Stromal cell of bone marrow (primary cell): ENCODE data around the gene IVD.

ENCODE experiments used
- DNase-seq: peaks from one replicate; pipeline ENCODE4 v3.0.0-alpha.2; 2012; ENCODE audit warnings: low read depth

The IVD gene

DNA sequence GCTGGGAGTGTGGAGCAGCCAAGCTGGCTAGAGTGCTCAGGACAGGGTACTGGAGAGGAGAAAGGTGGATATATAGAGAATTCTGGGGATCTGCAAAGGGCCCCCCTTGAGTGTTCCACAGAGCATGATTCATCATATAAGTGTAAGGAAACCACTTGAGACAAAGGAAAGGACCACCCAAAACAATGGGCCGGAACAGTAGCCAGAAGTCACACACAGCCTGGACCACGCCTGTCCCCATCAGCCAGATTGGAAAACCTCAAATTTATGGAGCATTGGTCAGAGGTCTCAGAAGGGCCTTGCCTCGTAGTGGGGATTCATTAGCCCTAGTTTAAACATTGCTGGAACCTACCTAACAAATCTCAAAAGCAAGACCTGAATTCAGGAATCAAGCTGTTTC, 28.0 kb upstream of the IVD start:
- DNase-seq = no peak

GRCh38 chr15:40379374-40379773, 26.2 kb upstream of the IVD start:
- DNase-seq = no peak

DNA sequence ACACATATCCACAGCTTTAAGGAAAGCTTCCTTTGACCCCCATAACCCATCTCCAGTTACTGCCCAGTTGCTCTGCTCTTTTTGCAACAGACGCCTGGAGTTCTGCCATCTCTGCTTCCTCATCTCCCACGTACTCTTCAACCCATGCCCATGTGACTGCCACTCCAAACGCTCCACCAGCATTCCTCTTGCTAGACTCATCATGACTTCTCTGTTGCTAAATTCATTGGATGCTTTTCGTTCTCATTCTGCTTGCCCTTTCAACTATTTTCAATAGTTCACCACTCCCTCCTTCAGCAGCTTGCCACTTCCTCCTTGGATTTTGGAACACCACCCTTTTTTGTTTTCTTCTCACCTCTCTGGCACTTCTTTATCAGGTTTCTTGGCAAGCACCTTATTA, 25.7 kb upstream of the IVD start:
- DNase-seq = peak; percentile 98

DNA sequence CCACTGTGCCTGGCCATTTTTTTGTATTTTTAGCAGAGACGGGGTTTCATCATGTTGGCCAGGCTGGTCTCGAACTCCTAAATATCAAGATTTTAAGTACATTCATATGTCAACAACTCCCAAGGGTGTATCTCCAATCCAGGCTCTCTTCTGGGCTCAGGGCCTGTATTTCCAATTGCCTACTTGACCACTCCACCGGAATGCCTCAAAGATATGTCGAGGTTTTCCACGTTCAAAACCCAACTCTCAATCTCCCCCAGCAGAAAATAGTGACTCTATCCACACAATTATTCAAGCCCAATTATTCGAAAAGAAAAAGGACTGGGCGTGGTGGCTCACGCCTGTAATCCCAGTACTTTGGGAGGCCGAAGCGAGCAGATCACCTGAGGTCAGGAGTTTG, 25.0 kb upstream of the IVD start:
- DNase-seq = no peak

GRCh38 chr15:40381818-40382529, 23.6 kb upstream of the IVD start:
- DNase-seq = no peak

- DNase-seq = peak; percentile 90
Measured at GRCh38 chr15:40382580-40383456, 22.8 kb upstream of the IVD start, which contains the start of gene KNSTRN. Gene KNSTRN (plus strand): TSS chr15:40382721. CDS start chr15:40382836, 115 bp downstream.

DNA sequence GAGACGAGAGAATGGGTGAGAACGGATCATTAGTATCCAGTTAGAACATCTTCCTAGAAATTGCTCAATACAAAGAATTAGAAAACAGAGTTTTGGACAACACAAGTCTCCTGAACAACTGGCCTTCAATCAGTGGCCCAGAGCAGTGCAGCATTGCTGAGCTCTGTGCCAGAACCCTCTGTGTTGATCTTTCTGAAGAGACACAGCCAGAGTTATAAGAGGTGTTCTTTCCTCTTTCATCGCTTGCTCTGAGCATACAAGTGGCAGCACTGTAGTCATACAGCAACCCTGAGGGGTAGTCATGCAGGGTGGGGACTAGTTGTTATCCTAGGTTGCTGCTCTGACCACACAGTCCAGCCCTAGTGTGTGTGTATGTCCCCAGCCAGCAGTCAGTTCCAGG, 19.1 kb upstream of the IVD start:
- no peak for DNase-seq

DNA sequence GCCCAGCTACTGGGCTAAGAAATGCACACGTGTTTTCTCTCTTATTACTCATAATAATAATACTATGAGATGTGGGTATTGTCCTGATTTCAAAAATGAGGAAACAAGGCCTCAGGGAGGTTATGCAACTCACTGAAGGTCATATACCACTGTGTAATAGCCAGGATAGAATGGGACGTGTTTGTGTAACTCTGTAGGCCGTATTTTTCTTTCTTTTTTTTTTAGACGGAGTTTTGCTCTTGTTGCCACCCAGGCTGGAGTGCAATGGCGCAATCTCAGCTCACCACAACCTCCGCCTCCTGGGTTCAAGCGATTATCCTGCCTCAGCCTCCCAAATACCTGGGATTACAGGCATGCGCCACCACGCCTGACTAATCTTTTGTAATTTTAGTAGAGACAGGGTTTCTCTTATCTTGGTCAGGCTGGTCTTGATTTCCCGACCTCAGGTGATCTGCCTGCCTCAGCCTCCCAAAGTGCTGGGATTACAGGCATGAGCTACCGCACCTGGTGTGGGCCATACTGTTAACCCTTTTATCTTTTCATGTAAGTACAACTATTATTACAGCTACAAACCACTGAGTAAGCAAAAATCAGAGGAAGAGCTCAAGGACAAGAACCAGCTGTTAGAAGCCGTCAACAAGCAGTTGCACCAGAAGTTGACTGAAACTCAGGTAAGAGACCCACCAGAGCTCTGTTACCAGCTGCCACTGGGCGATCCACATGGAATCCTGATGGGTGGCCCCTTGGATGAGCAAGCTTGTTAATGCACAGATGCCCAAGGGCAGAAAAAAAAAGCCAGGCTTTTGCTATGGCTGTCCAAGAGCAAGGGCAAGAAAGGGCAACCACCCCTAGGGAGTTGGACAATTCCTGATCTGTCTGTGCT, 16.4 kb upstream of the IVD start:
- peak; percentile 52 for DNase-seq

GRCh38 chr15:40389824-40390595, 15.6 kb upstream of the IVD start:
- no peak for DNase-seq

DNA sequence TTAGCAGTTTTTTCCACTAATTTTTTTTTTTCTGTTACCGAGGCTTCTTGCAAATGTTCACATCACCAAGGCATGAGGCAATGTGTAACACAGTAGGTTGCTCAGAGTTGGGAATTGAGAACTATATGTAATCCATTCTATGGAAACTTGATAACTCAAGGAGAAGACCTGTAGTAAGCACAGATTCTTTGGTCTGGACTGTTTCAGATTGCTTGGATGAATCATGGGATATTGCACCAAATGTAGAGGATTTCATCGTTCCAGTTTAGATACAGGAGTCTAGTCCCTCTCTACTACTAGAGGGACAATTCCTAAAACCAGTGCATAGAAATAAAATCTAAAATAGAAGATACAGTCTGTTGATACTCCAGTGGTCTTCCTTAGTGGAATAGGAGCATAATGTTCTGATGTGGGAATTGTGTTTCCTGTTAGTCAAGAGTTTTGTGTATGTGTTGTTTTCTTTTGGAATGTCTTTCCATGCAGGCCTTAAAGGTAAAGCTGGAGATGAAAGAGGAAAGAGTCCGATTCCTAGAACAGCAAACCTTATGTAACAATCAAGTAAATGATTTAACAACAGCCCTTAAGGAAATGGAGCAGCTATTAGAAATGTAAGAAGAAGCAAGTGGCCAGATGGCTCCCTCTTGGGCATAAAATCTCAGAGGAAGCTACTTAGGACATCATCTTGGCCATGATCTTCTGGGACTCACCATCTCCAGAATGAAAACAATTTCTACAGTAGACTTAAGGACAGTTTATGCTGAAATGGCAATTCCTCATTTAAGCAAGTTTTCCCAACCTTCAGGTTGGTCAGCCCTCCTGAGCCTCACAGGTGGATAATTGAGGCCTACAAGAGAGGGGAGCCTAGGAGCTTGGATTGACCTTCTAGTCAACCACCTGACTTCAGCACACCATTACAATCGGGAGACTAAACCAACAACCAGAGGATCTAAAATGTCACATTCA, 12.3 kb upstream of the IVD start:
- DNase-seq = no peak

DNA sequence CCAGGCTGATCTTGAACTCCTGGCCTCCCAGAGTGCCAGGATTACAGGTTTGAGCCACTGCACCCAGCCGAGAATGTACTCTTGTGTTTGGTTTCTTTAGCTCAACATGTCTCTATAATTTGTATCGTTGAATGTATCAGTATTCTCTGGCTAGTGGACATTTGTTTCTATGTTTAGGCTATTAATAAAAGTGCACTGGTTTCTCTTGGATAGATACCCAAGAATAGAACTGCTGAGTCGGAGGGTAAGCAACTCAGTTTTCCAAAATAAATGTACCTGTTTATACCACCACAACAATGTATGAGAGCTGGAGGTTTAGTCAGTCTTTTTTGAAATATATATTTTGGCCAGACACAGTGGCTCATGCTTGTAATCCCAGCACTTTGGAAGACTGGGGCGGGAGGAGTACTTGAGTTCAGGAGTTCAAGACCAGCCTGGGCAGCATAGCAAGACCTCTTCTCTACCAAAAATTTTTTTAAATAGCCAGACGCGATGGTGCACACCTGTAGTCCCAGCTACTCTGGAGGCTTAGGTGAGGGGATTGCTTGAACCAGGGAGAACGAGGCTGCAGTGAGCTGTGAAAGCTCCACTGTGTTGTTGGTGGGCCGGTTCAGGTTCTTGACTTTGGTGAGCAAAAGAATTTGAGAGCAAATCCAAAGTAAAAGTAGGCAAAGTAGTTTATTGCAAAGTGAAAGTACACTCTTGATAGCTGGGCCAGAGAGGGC, 7.7 kb upstream of the IVD start:
- no peak for DNase-seq

DNA sequence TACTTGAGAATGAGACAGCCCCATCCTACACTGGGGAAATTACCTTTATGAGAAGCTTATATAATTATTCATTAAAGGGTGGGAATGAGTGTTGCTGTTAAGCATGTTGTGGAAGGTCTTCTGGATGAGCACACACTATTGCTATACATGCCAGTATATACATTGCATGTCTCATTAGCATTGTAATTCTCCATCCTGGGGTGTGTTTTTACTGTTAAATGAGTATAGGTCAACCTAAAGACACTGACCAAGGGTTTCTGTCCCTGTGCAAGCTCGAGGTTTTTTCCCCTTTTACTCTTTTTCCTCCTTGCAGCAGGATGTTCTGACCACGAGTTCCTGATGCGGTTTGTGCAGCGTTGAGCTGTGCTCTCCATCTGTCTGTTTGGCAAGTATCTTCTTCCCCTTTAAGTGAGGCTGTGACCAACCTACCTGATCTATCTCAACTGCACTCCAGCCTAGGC, 7.2 kb upstream of the IVD start:
- no peak for DNase-seq

DNA sequence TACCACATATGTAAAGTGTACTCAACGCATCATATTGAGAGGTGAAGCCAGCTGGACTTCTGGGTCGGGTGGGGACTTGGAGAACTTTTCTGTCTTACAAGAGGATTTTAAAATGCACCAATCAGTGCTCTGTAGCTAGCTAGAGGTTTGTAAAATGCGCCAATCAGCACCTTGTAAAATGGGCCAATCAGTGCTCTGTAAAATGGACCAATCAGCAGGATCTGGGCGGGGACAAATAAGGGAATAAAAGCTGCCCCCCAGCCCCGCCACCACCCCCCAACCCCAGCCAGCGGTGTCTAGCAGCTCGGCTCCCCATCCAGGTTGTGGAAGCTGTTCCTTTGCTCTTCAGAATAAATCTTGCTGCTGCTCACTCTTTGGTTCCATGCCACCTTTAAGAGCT, 6.2 kb upstream of the IVD start:
- DNase-seq = no peak

GRCh38 chr15:40407330-40407990, 1.9 kb downstream of the IVD start:
- no peak for DNase-seq

- no peak for DNase-seq
Measured at GRCh38 chr15:40409366-40409765, 3.8 kb downstream of the IVD start.

- DNase-seq = no peak
Measured at GRCh38 chr15:40410476-40410875, 4.9 kb downstream of the IVD start.

DNA sequence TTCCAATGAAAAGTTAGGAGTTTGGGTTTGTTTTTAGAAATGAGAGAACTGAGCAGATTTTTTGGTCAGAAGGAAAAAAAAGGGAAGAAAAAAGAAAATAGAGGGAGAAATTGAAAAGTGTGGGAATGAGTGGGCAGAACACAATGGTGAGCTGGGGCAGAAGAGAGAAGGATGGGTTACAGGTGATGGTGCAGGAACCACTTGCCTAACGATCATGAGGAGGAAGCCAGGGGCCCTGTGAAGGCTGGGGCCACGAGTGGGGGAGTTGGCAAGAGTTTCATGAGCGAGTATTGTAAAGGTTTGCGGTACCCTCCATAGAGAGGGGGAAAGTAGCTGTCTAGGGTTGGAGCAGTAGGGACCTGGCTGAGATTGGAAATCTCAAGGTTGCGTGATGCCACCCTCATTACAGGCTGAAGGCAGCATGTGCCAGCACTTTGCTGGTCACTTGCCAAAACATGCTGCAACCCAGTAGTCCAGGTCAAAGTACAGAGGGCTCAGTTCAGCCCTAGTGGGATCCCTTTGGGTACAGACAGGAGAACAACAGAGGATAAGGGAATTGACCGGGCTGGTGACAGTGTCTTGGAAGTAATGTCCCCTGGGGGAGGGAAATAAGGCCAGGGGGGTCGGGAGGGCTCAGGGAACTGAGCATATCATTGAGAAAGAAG, 6.6 kb downstream of the IVD start:
- DNase-seq = no peak

DNA sequence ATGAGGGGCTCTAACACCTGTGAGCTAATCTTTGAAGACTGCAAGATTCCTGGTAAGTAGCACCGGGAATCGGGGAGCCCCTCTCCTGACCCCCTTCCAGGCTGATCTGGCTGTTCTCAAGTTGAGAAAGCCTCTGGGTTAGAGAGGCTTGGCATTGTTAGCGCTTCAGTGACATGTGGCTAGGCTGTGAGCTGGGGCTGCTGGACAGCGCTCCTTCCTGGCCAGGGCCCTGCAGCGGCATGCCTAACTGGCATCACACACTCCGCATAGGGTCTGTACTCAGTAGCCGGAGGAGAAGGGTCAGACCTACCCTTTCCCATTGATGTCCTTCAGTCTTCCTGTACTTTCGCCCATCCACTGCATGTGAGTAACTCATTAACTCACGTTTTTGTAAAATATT, 7.4 kb downstream of the IVD start:
- no peak for DNase-seq

DNA sequence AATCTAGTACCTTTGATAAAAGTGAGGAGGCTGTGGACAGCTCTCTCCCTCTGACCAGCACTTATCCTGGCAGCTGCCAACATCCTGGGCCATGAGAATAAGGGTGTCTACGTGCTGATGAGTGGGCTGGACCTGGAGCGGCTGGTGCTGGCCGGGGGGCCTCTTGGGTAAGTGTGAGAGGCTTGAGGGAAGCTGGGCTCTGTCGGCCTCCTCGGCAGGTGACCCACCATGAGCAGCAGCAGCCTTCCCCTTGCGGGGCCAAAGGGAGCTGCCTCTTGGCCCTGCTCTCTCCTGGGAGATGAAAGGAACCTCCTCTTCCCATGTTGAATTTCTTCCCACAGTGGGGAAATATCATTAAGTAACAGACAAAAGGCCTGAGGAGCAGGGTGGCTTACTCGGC, 9.2 kb downstream of the IVD start:
- DNase-seq = no peak
